Rectal smooth muscle tissue (tissue), 1 donor: Measurements from ENCODE around the gene STX8.
"Not testable (repeated sequence)": the region's sequence is repeated elsewhere in the genome, so short reads cannot be mapped to it uniquely, and the experiment has no call there.

Experiments
- H3K27ac ChIP-seq: one replicate; pipeline ENCODE4 v1.7.0; 2013; ENCODE audit warnings: low read depth, low read length, inconsistent platforms
- H3K27me3 ChIP-seq: one replicate; pipeline ENCODE4 v1.7.0; 2013; ENCODE audit warnings: low read length; ENCODE audit not compliant: control insufficient read depth, insufficient read depth
- H3K36me3 ChIP-seq: one replicate; pipeline ENCODE4 v1.7.0; 2013; ENCODE audit warnings: low read length; ENCODE audit not compliant: control insufficient read depth, insufficient read depth
- H3K4me1 ChIP-seq: one replicate; pipeline ENCODE4 v1.7.0; 2013; ENCODE audit warnings: low read length; ENCODE audit not compliant: control insufficient read depth, insufficient read depth
- H3K4me3 ChIP-seq: one replicate; pipeline ENCODE4 v1.7.0; 2013; ENCODE audit warnings: low read length
- H3K9ac ChIP-seq: one replicate; pipeline ENCODE4 v1.7.0; 2013; ENCODE audit warnings: low read length

STX8 gene, protein sequence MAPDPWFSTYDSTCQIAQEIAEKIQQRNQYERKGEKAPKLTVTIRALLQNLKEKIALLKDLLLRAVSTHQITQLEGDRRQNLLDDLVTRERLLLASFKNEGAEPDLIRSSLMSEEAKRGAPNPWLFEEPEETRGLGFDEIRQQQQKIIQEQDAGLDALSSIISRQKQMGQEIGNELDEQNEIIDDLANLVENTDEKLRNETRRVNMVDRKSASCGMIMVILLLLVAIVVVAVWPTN

DNA sequence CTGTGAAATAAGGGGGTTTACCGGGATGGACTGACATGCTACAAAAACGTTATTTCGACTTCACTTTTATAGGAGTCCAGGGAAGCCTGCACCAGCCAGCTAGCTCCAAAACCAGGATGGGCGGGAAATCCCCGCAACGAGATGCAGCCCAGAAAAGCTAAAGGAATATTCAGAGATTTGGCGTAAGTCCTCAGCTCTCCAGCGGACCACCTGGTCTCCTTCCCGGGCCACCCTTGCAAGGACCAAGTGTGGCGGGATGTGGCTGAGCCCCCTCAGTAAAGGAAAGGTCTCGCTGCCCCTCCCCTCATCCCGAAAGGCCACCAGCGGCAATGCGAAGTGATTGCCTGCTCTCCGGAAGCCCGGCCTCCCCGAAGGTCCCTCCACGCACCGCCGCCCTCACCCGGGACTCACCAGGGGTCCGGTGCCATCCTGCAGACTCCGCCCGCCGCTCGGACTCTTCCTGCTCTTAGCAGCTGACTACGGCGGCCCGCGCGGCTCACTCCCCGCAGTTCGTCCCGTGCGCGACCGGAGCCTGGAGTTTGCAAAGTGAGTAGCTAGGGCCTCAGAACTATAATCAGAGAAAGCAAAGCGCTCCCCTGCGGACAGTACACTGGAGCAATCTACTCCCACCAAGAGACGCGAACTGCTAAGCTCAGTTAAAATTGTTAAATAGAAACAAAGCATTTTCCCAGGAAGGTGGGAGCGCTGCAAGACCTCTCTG lies at the start of gene STX8:
Gene STX8, minus strand, starts transcription at position 440 of the 721 bp plus-strand sequence. Its CDS starts 12 bp downstream, at position 428.
- H3K4me3 ChIP-seq = peak within 1 kb of the TSS; percentile 80
- peaks cover 2% of the 10 kb centered on the region for H3K36me3 ChIP-seq
- H3K27ac ChIP-seq = no peak within 1 kb of the TSS
- peaks cover 6% of the 10 kb centered on the region for H3K4me1 ChIP-seq
- peak within 1 kb of the TSS; percentile 29 for H3K9ac ChIP-seq
- no peaks in the 10 kb centered on the region for H3K27me3 ChIP-seq

DNA sequence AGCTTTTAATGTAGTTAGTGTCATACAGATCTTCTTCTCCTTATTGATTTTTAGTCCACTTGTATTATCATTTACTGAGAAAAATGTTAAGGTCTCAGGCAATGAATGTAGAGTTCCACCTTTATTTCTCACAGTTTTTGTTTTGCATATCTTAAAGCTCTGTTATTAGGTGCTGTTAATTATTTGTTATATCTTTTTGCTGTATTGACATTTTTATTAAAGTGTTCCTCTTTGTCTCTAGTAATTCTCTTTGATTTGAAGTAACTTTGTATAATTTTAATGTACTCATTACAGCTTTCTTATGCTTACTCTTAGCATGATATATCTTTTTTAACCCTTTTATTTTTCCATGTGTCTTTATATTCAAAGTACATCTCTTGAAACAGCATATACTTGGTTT lies 47.3 kb upstream of the STX8 start:
- H3K4me3 ChIP-seq = no peak overlapping the region
- no peak overlapping the region for H3K27ac ChIP-seq
- no peaks in the 10 kb centered on the region for H3K4me1 ChIP-seq
- H3K27me3 ChIP-seq = no peaks in the 10 kb centered on the region
- H3K36me3 ChIP-seq = no peaks in the 10 kb centered on the region
- H3K9ac ChIP-seq = no peak overlapping the region

DNA sequence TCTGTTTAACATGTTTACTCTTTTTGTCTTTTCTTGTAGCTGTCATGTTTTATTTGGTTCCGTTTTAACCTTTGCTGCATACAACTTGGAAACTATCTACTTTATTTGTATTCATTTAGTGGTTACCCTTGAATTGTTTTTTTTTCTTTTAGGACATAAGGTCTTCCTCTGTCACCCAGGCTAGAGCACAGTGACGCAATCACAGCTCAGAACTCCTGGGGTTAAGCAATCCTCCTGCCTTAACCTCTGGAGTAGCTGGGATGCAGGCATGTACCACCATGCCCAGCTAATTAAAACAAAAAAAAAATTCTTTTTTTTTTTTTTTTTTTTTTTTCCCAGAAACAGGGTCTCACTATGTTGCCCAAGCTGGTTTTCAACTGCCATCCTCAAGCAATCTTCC lies 39.9 kb upstream of the STX8 start:
- Histone ChIP-seq H3K4me3 (no peak overlapping the region), H3K36me3 (no peaks in the 10 kb centered on the region), H3K9ac (no peak overlapping the region), H3K27me3 (no peaks in the 10 kb centered on the region), H3K27ac (no peak overlapping the region), H3K4me1 (no peaks in the 10 kb centered on the region)

DNA sequence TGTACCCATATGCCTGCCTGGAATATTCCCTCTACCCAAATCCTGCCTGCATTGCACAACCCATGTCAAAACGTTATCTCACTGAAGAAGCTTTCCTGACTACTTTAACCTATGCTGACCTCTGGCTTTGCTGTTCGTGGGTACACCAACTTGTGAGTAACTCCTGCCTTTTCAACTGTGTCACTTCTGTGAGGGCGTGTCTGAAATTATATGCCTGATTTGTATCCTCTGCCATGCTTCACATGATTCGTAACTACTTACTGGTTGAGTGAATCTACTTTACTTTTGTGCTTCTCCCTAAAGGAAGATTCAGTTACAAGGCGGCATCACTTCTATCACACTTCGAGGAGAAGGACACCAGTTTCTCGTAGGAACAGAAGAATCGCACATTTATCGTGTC lies 36.4 kb upstream of the STX8 start:
- H3K27ac ChIP-seq = no peak overlapping the region
- H3K9ac ChIP-seq = no peak overlapping the region
- H3K4me3 ChIP-seq = no peak overlapping the region
- H3K27me3 ChIP-seq = no peaks in the 10 kb centered on the region
- no peaks in the 10 kb centered on the region for H3K36me3 ChIP-seq
- no peaks in the 10 kb centered on the region for H3K4me1 ChIP-seq

DNA sequence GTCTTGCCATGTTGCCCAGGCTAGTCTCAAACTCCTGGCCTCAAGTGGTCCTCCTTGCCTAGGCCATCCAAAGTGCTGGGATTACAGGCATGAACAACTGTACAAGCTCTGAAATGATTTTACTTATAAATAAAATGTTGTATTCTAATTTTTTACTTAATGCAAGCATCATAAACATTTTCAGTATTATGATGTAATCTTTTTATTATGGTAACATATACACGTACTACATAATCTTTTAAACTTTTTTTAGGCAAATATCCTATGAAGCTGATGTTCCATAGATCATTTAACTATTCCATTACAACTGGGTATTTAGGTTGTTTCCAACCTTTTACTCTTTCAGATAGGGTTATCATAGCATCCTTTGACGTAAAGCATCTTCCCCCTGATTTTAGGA lies 35.9 kb upstream of the STX8 start:
- no peak overlapping the region for H3K27ac ChIP-seq
- no peaks in the 10 kb centered on the region for H3K4me1 ChIP-seq
- no peaks in the 10 kb centered on the region for H3K36me3 ChIP-seq
- no peak overlapping the region for H3K4me3 ChIP-seq
- H3K27me3 ChIP-seq = no peaks in the 10 kb centered on the region
- no peak overlapping the region for H3K9ac ChIP-seq

DNA sequence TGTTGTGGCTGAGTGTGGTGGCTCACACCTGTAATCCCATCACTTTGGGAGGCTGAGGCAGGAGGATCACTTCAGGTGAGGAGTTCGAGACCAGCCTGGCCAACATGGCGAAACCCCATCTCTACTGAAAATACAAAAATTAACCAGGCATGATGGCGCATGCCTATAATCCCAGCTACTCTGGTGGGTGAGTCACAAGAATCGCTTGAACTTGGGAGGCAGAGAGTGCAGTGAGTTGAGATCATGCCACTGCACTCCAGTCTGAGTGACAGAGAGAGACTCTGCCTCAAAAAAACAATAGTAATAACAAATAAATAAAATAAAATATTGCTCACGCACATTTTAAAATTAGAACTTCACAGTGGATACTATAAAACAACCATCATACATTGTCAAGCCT lies 31.4 kb upstream of the STX8 start:
- H3K9ac ChIP-seq, H3K4me3 ChIP-seq, H3K4me1 ChIP-seq, H3K27me3 ChIP-seq, H3K27ac ChIP-seq, H3K36me3 ChIP-seq: not testable (repeated sequence)

DNA sequence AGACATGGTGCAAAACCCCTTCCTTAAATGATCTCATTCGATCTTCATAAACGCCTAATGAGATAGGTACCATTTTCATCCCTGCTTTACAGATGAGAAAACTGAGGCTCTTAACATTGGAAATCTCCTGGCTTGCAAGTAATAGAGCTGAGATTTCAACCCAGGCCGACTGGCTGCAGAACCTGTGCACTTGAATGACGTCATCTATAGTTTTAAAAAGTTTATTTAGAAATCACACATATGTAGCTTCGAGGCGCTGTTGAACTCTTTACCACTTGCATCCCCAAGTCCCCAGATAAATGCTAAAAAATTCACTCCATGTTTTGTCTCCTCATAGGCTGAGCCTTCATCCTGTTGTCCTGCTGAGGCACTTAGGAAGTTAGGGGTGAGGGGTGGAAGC lies 30.8 kb upstream of the STX8 start:
- no peaks in the 10 kb centered on the region for H3K4me1 ChIP-seq
- H3K36me3 ChIP-seq = no peaks in the 10 kb centered on the region
- no peak overlapping the region for H3K4me3 ChIP-seq
- no peaks in the 10 kb centered on the region for H3K27me3 ChIP-seq
- no peak overlapping the region for H3K27ac ChIP-seq
- no peak overlapping the region for H3K9ac ChIP-seq

DNA sequence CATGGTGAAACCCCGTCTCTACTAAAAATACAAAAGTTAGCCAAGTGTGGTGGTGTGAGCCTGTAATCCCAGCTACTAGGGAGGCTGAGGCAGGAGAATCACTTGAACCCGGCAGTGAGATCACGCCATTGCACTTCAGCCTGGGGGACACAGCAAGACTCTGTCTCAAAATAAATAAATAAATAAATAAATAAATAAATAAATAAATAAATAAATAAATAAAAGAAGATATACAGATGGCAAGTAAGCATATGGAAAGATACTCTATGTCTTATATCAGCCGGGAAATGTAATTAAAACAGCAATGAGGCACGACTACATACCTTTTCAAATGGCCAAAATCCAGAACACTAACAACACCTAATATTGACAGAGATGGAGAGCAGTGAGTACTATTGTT lies 29.0 kb upstream of the STX8 start:
- not testable (repeated sequence) for H3K27me3 ChIP-seq, H3K36me3 ChIP-seq, H3K4me1 ChIP-seq, H3K27ac ChIP-seq, H3K9ac ChIP-seq, H3K4me3 ChIP-seq

DNA sequence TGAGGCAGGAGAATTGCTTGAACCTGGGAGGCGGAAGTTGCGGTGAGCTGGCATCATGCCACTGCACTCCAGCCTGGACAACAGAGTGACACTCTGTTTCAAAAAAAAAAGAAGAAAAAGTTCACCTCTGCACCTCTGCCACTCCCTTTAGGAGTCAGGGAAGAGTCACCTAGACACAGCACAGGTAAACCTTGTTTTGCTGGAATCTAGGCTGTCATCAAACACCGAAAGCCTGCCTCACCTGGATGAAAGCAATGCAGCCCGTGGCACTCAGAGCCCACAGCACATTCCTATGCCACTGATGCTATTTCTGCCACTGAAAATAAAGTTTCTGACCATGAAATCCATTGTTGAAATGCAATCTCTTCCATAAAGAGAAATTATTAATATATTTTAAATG lies 23.0 kb upstream of the STX8 start:
- no peak overlapping the region for H3K9ac ChIP-seq
- H3K27ac ChIP-seq = no peak overlapping the region
- no peaks in the 10 kb centered on the region for H3K36me3 ChIP-seq
- no peaks in the 10 kb centered on the region for H3K4me1 ChIP-seq
- no peaks in the 10 kb centered on the region for H3K27me3 ChIP-seq
- H3K4me3 ChIP-seq = no peak overlapping the region

DNA sequence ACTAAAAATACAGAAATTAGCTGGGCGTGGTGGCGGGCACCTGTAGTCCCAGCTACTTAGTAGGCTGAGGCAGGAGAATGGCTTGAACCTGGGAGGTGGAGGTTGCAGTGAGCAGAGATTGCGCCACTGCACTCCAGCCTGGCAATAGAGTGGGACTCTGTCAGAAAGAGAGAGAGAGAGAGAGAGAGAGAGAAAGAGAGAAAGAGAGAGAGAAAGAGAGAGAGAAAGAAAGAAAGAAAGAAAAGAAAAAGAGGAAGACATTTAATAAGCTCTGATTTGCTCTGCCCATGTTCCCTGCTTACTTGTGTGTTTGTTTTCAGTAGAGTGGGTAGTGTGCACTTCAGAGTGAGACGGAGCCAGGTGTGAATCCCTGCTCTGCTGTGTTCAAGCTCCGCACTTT lies 22.0 kb upstream of the STX8 start:
- H3K27ac ChIP-seq, H3K4me1 ChIP-seq, H3K9ac ChIP-seq, H3K36me3 ChIP-seq, H3K27me3 ChIP-seq, H3K4me3 ChIP-seq: not testable (repeated sequence)

DNA sequence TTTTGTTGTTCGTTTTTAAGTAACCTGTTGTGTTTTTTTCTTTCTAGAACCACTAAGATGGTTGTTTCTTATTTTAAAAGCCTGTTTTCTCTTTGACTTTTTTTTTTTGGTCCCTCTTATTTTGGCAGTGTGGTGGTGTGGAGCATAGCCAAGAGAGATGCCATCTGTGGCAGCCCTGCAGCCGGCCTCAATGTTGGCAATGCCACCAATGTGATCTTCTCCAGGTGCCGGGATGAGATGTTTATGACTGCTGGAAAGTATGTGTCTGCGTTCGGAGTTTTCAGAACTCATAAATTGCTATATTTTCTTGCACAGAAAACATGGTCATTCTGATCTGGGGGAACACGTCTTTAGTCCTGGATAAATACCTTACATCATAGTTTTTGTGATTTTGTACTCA lies 18.4 kb upstream of the STX8 start:
- H3K27ac ChIP-seq = no peak overlapping the region
- no peaks in the 10 kb centered on the region for H3K4me1 ChIP-seq
- H3K27me3 ChIP-seq = no peaks in the 10 kb centered on the region

DNA sequence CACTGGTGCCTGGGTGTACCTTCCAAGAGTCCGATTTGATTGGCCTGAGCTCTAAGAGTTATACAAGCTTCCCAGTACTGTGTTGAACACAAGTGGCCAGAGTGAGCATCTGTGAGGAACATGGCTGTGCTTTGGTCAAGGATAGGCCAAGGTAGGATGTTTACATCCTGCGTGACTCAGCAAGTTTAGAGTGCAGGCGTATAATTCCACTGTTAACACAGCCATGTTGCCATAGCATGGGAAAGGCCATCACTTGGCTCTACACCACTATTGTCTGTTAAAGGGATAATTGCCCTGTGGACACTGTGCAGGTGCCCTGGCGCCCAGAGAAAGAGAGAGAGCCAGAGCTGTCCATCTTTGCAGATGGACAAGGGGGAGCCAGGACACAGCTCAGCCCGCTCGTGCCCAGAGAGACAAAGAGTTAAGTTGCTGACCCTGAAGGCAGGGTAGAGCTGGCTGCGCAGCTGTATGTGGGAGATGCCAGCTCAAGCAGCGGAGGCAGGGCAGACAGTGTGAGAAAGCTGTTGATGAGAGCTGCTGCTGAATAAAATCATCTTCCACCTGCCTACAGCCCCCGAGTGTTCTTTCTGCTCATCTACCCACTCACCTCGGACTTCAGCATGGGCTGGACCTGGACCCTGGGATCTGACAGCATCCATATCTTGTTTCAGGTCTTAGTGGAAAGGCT lies 12.5 kb upstream of the STX8 start:
- no peak overlapping the region for H3K4me3 ChIP-seq
- no peak overlapping the region for H3K9ac ChIP-seq
- H3K4me1 ChIP-seq = no peaks in the 10 kb centered on the region

More for the DNA sequence above, 18.4 kb upstream of the STX8 start:
- no peaks in the 10 kb centered on the region for H3K36me3 ChIP-seq
- no peak overlapping the region for H3K9ac ChIP-seq
- H3K4me3 ChIP-seq = no peak overlapping the region

DNA sequence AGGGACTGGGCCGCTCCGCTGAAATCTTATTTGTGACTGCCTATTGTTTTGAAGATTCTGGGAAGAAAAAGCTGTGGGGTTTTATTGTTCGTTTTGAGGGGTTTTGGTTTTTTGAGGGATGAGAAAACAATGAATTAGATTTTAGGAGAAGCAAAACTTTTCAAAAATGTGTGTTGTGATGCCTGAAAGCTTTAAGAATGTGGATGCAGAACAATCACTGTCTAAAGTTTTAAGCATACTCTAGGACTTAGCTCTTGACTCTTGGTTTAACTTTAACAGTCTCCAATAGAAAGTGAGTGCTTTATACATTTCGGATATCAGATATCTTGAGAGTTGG lies 1.7 kb upstream of the STX8 start:
- H3K9ac ChIP-seq = no peak overlapping the region
- H3K36me3 ChIP-seq = no peaks in the 10 kb centered on the region
- no peak overlapping the region for H3K4me3 ChIP-seq
- H3K27me3 ChIP-seq = no peaks in the 10 kb centered on the region
- peaks cover 6% of the 10 kb centered on the region for H3K4me1 ChIP-seq
- no peak overlapping the region for H3K27ac ChIP-seq

More for the DNA sequence above, 12.5 kb upstream of the STX8 start:
- Histone ChIP-seq H3K36me3 (no peaks in the 10 kb centered on the region), H3K27ac (no peak overlapping the region), H3K27me3 (no peaks in the 10 kb centered on the region)
